ENCODE measurements around the gene C9orf78. TPM values are rescaled to one million over a fixed set of nuclear protein-coding genes. Genes with fewer than 3 reads are reported as not detected.

C9orf78 gene
- polyA plus RNA-seq, 1 experiment: 26.1 TPM

GRCh38 chr9:129812385-129812784 is 22.7 kb downstream of the C9orf78 start:
- ChIA-PET CTCF (no interaction called here), POLR2A (no interaction called here)
- no peak for TF ChIP-seq CTCF (IDR thresholded peaks at IDR 0.05; ENCODE audit: insufficient read depth, low read depth, low read length)
- Histone ChIP-seq H3K4me3 (ENCODE audit: low read depth, low read length) (no peak overlapping the region), H3K36me3 (ENCODE audit: control insufficient read depth, insufficient read depth, low read length) (peaks cover 24% of the 10 kb centered on the region), H3K27me3 (ENCODE audit: control insufficient read depth, insufficient read depth, low read length) (no peaks in the 10 kb centered on the region)
- DNase-seq (ENCODE audit: low read depth): no peak

GRCh38 chr9:129811967-129812363 is 23.1 kb downstream of the C9orf78 start:
- no peak for TF ChIP-seq CTCF (IDR thresholded peaks at IDR 0.05; ENCODE audit: insufficient read depth, low read depth, low read length)
- no peak overlapping the region for H3K4me3 ChIP-seq (ENCODE audit: low read depth, low read length)
- POLR2A ChIA-PET: no interaction called here
- no peak for DNase-seq (ENCODE audit: low read depth)
- CTCF ChIA-PET: no interaction called here
- H3K27me3 ChIP-seq (ENCODE audit: control insufficient read depth, insufficient read depth, low read length): no peaks in the 10 kb centered on the region
- H3K36me3 ChIP-seq (ENCODE audit: control insufficient read depth, insufficient read depth, low read length): peaks cover 22% of the 10 kb centered on the region

- POLR2A ChIA-PET: interaction anchor here (0.7 kb wide), 1 partner anchor 783 kb away, joined by 3 read pairs; the partner anchor contains the start of gene SH3GLB2
- H3K4me3 ChIP-seq (ENCODE audit: low read depth, low read length): no peak overlapping the region
- CTCF ChIA-PET: interaction anchor here (0.7 to 2.3 kb wide), 3 partner anchors 8 to 168 kb away, joined by 3 to 7 read pairs (median 3); no protein-coding TSS in a partner anchor
- H3K27me3 ChIP-seq (ENCODE audit: control insufficient read depth, insufficient read depth, low read length): no peaks in the 10 kb centered on the region
- H3K36me3 ChIP-seq (ENCODE audit: control insufficient read depth, insufficient read depth, low read length): peaks cover 15% of the 10 kb centered on the region
- no peak for DNase-seq (ENCODE audit: low read depth)
- no peak for TF ChIP-seq CTCF (IDR thresholded peaks at IDR 0.05; ENCODE audit: insufficient read depth, low read depth, low read length)
Measured at GRCh38 chr9:129810788-129811187, 24.3 kb downstream of the C9orf78 start.

GRCh38 chr9:129810116-129810515 is 25.0 kb downstream of the C9orf78 start:
- H3K27me3 ChIP-seq (ENCODE audit: control insufficient read depth, insufficient read depth, low read length): no peaks in the 10 kb centered on the region
- POLR2A ChIA-PET: no interaction called here
- CTCF ChIA-PET: interaction anchor here (1.3 to 2.3 kb wide), 2 partner anchors 8 to 84 kb away, joined by 3 to 7 read pairs; no protein-coding TSS in a partner anchor
- H3K4me3 ChIP-seq (ENCODE audit: low read depth, low read length): no peak overlapping the region
- TF ChIP-seq CTCF (IDR thresholded peaks at IDR 0.05; ENCODE audit: insufficient read depth, low read depth, low read length): no peak
- peaks cover 15% of the 10 kb centered on the region for H3K36me3 ChIP-seq (ENCODE audit: control insufficient read depth, insufficient read depth, low read length)
- no peak for DNase-seq (ENCODE audit: low read depth)

GRCh38 chr9:129809346-129809745 is 25.7 kb downstream of the C9orf78 start:
- POLR2A ChIA-PET: no interaction called here
- CTCF ChIA-PET: interaction anchor here (1.3 to 2.3 kb wide), 2 partner anchors 9 to 83 kb away, joined by 3 to 7 read pairs; no protein-coding TSS in a partner anchor
- Histone ChIP-seq H3K4me3 (ENCODE audit: low read depth, low read length) (no peak overlapping the region), H3K27me3 (ENCODE audit: control insufficient read depth, insufficient read depth, low read length) (no peaks in the 10 kb centered on the region), H3K36me3 (ENCODE audit: control insufficient read depth, insufficient read depth, low read length) (peaks cover 13% of the 10 kb centered on the region)
- DNase-seq (ENCODE audit: low read depth): no peak
- TF ChIP-seq CTCF (IDR thresholded peaks at IDR 0.05; ENCODE audit: insufficient read depth, low read depth, low read length): no peak

All from BJ (cell line).